Measurements from ENCODE around the gene PRMT3. TPM values are rescaled to one million over a fixed set of nuclear protein-coding genes. Genes with fewer than 3 reads are reported as not detected.
"Not testable (repeated sequence)": the region's sequence is repeated elsewhere in the genome, so short reads cannot be mapped to it uniquely, and the experiment has no call there.

The PRMT3 gene
- total and polyA plus RNA-seq, 5 donors: 9.8 to 16.3 (median 12.8) TPM

DNA sequence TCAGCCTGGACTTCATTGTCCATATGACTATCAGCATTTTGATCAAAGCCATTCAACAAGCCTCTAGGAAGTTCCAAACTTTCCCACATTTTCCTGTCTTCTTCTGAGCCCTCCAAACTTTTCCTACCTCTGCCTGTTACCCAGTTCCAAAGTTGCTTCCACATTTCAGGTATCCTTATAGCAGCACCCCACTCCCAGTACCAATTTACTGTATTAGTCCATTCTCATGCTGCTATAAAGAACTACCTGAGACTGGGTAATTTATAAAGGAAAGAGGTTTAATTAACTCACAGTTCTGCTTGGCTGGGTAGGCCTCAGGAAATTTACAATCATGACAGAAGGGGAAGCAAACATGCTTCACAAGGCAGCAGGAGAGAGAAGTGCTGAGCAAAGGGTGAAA is 168.9 kb downstream of the PRMT3 start:
- intact Hi-C loops (cut with DNase I); H3K27me3 ChIP-seq (ENCODE audit: control insufficient read depth, insufficient read depth); ATAC-seq: not testable (repeated sequence)

GRCh38 chr11:20558741-20559140 is 171.2 kb downstream of the PRMT3 start:
- intact Hi-C loops (cut with DNase I): no loop called here
- no peaks in the 10 kb centered on the region for H3K27me3 ChIP-seq (ENCODE audit: control insufficient read depth, insufficient read depth)
- H3K4me3 ChIP-seq (ENCODE audit: low read length): no peak overlapping the region
- DNase-seq (no peak), ATAC-seq (no peak)
- WGBS: 85% methylated on average over 4 of the region's 4 CpGs
- peaks cover 4% of the 10 kb centered on the region for H3K4me1 ChIP-seq (ENCODE audit: control insufficient read depth, insufficient read depth, low read length)
- no peaks in the 10 kb centered on the region for H3K9me3 ChIP-seq (ENCODE audit: control insufficient read depth, low read length)
- H3K27ac ChIP-seq (ENCODE audit: low read length): no peak overlapping the region

More for the DNA sequence above, 168.9 kb downstream of the PRMT3 start:
- not testable (repeated sequence) for H3K4me3 ChIP-seq (ENCODE audit: low read length); H3K27ac ChIP-seq (ENCODE audit: low read length); H3K9me3 ChIP-seq (ENCODE audit: control insufficient read depth, low read length); DNase-seq; H3K4me1 ChIP-seq (ENCODE audit: control insufficient read depth, insufficient read depth, low read length)

Other genes with a start within 250 kb of the PRMT3 start
- gene DBX1, start 227.2 kb upstream of the PRMT3 start, total RNA-seq: not detected
- gene DBX1, start 227.2 kb upstream of the PRMT3 start, polyA plus RNA-seq: not detected
- gene HTATIP2, start 24.0 kb upstream of the PRMT3 start, total RNA-seq: 10 to 100 TPM; 12.7 to 22.0 (median 17.2) TPM
- gene HTATIP2, start 24.0 kb upstream of the PRMT3 start, polyA plus RNA-seq: 18.4 TPM
- gene SLC6A5, start 211.9 kb downstream of the PRMT3 start, total RNA-seq: not detected
- not detected for gene SLC6A5, start 211.9 kb downstream of the PRMT3 start, polyA plus RNA-seq

Data from right cardiac atrium (tissue), 5 donors.